Thoracic aorta (tissue), 2 donors: ENCODE measurements around the gene RANBP17. TPM values are rescaled to one million over a fixed set of nuclear protein-coding genes. Genes with fewer than 3 reads are reported as not detected.
"Not testable (repeated sequence)": the region's sequence is repeated elsewhere in the genome, so short reads cannot be mapped to it uniquely, and the experiment has no call there.

Source experiments
- ATAC-seq: fragments of 150-250 bp; one replicate; pipeline ENCODE4 v1.8.0; 2017; ENCODE audit warnings: low read depth; ENCODE audit not compliant: insufficient number of reproducible peaks, low FRiP score
- DNase-seq: peaks from one replicate; pipeline ENCODE4 v3.0.0-alpha.2; 2020; ENCODE audit warnings: low spot score
- H3K27ac ChIP-seq, 2 donors: fragments of 200-600 bp; sonication (generic); 1 replicate in 1 of 2; 2 replicates in 1 of 2; pipeline ENCODE4 v1.5.1; 2016; ENCODE audit warnings: mild to moderate bottlenecking in 2 of 2, moderate library complexity in 2 of 2
- H3K27me3 ChIP-seq: fragments of 200-600 bp; sonication (generic); replicated peaks from 2 replicates; pipeline ENCODE4 v1.6.0; 2016; ENCODE audit warnings: mild to moderate bottlenecking; ENCODE audit not compliant: insufficient read depth
- H3K36me3 ChIP-seq: fragments of 200-600 bp; sonication (generic); one replicate; pipeline ENCODE4 v1.5.1; 2016
- H3K4me1 ChIP-seq, 2 donors: fragments of 200-600 bp; sonication (generic); 1 replicate in 1 of 2; 2 replicates in 1 of 2; pipeline versions ENCODE4 v1.5.1 to v1.6.0; 2016; ENCODE audit warnings: low read depth in 2 of 2, mild to moderate bottlenecking in 1 of 2; ENCODE audit not compliant: control insufficient read depth in 1 of 2
- H3K4me3 ChIP-seq: fragments of 200-600 bp; sonication (generic); 2 replicates; pipeline ENCODE4 v1.5.1; 2016; ENCODE audit warnings: mild to moderate bottlenecking
- H3K9me3 ChIP-seq: fragments of 200-600 bp; sonication (generic); 2 replicates; pipeline ENCODE4 v1.5.1; 2016
- total RNA-seq, 2 donors: library from RNA; depleted of rRNA; stranded (reverse); fragments of >200 nt; gene quantifications; one replicate each; pipeline versions ENCODE4 v1.1.0 to v1.2.3, GENCODE V29; 2016
- TF ChIP-seq, protein P1 (sequence below): fragments of 200-600 bp; sonication (generic); IDR thresholded peaks from one replicate; pipeline ENCODE4 v1.5.1; 2019; ENCODE audit warnings: antibody characterized with exemption

RANBP17 gene
- total RNA-seq, 2 donors from 2014 or later: 8.4 to 31.1 TPM

DNA sequence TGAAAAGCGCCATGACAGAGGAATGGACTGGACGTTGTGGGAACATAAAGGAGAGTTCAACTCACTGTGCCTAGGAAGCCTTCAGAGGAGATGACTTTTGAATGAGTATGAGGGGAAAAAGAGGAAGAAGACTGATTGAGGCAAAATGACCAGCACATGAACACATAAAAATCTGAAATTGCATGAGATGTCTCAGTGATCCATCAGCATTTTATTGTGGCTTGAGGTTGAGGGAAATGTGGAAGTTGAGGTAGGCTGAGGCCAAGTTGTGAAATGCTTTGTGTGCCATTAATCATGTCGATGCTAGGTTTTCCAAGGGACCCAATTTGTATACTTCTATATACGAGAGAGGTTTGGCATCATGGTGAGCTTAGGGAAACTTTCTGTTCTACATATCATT is 306.4 kb downstream of the RANBP17 start:
- no peak for DNase-seq
- no peak overlapping the region for H3K4me3 ChIP-seq
- H3K27me3 ChIP-seq: no peaks in the 10 kb centered on the region
- no peak for ATAC-seq
- H3K9me3 ChIP-seq: no peaks in the 10 kb centered on the region
- H3K36me3 ChIP-seq: no peaks in the 10 kb centered on the region
- H3K27ac ChIP-seq: no peak overlapping the region
- no peaks in the 10 kb centered on the region for H3K4me1 ChIP-seq
- TF ChIP-seq, protein P1, sequence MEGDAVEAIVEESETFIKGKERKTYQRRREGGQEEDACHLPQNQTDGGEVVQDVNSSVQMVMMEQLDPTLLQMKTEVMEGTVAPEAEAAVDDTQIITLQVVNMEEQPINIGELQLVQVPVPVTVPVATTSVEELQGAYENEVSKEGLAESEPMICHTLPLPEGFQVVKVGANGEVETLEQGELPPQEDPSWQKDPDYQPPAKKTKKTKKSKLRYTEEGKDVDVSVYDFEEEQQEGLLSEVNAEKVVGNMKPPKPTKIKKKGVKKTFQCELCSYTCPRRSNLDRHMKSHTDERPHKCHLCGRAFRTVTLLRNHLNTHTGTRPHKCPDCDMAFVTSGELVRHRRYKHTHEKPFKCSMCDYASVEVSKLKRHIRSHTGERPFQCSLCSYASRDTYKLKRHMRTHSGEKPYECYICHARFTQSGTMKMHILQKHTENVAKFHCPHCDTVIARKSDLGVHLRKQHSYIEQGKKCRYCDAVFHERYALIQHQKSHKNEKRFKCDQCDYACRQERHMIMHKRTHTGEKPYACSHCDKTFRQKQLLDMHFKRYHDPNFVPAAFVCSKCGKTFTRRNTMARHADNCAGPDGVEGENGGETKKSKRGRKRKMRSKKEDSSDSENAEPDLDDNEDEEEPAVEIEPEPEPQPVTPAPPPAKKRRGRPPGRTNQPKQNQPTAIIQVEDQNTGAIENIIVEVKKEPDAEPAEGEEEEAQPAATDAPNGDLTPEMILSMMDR: no peak

DNA sequence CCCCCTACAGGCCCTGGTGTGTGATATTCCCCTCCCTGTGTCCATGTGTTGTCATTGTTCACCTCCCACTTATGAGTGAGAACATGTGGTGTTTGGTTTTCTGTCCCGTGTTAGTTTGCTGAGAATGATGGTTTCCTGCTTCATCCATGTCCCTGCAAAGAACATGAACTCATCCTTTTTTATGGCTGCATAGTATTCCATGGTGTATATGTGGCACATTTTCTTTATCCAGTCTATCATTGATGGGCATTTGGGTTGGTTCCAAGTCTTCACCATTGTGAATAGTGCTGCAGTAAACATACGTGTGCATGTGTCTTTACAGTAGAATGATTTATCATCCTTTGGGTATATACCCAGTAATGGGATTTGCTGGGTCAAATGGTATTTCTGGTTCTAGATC is 313.1 kb downstream of the RANBP17 start:
- H3K4me1 ChIP-seq, H3K4me3 ChIP-seq, DNase-seq, H3K36me3 ChIP-seq, H3K27ac ChIP-seq, H3K27me3 ChIP-seq, ATAC-seq, H3K9me3 ChIP-seq: not testable (repeated sequence)

- Histone ChIP-seq H3K9me3 (no peaks in the 10 kb centered on the region), H3K36me3 (no peaks in the 10 kb centered on the region), H3K4me3 (no peak overlapping the region), H3K27ac (no peak overlapping the region), H3K4me1 (no peaks in the 10 kb centered on the region), H3K27me3 (no peaks in the 10 kb centered on the region)
- TF ChIP-seq, protein P1: no peak
- no peak for ATAC-seq
- DNase-seq: no peak
Observed at GRCh38 chr5:171175746-171176145, 313.9 kb downstream of the RANBP17 start.

- not testable (repeated sequence) for H3K27ac ChIP-seq, ATAC-seq, DNase-seq, H3K36me3 ChIP-seq, H3K4me3 ChIP-seq, H3K27me3 ChIP-seq, H3K9me3 ChIP-seq, H3K4me1 ChIP-seq
Observed at GRCh38 chr5:171178190-171178589, 316.4 kb downstream of the RANBP17 start.

DNA sequence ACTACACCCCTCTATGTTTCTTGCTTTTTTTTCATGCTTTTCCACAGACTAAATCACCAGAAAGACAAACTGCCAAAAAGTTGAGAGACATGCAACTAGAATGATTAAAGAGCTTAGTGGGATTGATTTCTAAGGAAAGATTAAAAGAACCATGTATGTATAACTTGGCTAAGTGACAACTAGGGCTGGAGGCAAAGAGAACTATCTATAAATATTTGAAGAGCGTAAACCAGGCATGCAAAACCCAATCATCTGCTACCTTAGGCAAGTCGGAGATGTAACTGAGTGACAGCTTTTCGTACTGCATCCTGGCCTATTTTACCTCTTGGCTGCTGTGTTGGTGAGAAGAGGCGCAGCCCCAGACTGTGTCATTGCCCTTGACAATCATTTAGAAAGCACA is 326.2 kb downstream of the RANBP17 start:
- Histone ChIP-seq H3K9me3 (no peaks in the 10 kb centered on the region), H3K4me3 (no peak overlapping the region), H3K27ac (no peak overlapping the region), H3K36me3 (no peaks in the 10 kb centered on the region), H3K4me1 (no peaks in the 10 kb centered on the region), H3K27me3 (no peaks in the 10 kb centered on the region)
- ATAC-seq (no peak), DNase-seq (no peak)
- TF ChIP-seq, protein P1: no peak

DNA sequence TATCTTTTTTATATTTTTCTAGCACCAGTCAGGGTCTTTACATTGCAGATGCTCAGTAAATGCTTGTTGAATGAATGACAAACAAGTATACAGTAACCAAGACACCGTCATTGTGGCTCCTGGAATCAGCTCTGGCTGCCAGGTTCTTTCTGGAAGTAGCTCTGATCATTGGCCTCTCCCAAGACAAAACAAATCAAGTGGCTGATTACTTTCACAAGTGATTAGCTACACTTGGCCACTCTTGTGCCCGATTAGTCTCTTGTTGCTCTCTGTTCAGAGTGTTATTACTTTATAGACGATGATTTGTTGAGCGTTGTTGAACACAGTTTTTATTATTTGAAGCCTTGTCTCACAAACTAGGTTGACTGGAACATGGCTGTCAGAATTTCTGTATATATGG is 327.6 kb downstream of the RANBP17 start:
- Histone ChIP-seq H3K36me3 (no peaks in the 10 kb centered on the region), H3K4me3 (no peak overlapping the region), H3K27me3 (no peaks in the 10 kb centered on the region), H3K27ac (no peak overlapping the region), H3K9me3 (no peaks in the 10 kb centered on the region), H3K4me1 (no peaks in the 10 kb centered on the region)
- DNase-seq: no peak
- no peak for ATAC-seq
- TF ChIP-seq, protein P1: no peak
